ENCODE data around the gene COL18A1. TPM values are rescaled to one million over a fixed set of nuclear protein-coding genes. Genes with fewer than 3 reads are reported as not detected.

The COL18A1 gene
- total RNA-seq, 3 donors from 2014 or later (not counting 1 experiment from before 2014, with no cell fraction given) = 12.3 to 22.3 (median 12.7) TPM

DNA sequence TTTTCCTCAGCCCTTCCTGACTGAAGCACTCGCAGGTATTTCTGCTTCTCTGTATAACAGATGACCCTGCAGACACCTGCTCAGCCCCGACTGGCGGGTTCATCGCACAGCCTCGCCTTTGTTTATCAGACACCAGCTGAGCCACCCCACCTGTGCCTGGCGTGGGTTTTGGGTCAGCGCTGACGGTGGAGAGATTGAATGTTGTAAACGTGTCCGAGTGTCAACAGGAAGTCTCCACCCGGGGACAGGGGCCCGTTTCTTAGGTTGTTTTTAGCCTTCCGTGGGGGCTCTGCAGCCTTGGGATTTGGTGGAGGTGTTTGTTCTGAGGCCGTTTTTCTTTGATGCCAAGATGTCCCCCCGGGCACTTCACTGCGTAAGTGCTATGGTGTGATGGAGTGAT lies 60.1 kb downstream of the COL18A1 start:
- no peak for DNase-seq
- Mint-ChIP-seq H3K4me3 (no peak overlapping the region), H3K9me3 (no peaks in the 10 kb centered on the region), H3K4me1 (no peaks in the 10 kb centered on the region), H3K27me3 (ENCODE audit: low read depth in 2 of 2) (peaks cover 3 to 11% of the 10 kb centered on the region in 2 donors), H3K36me3 (no peaks in the 10 kb centered on the region), H3K27ac (no peak overlapping the region)
- Histone ChIP-seq H3K4me1 (ENCODE audit: control insufficient read depth, insufficient read depth, low read length) (no peaks in the 10 kb centered on the region), H3K27ac (ENCODE audit: low read length) (no peak overlapping the region), H3K9me3 (ENCODE audit: control insufficient read depth, insufficient read depth, low read length) (no peaks in the 10 kb centered on the region), H3K27me3 (ENCODE audit: control insufficient read depth, insufficient read depth, low read length) (no peaks in the 10 kb centered on the region), H3K36me3 (ENCODE audit: control insufficient read depth, insufficient read depth, low read length) (no peaks in the 10 kb centered on the region), H3K4me3 (ENCODE audit: low read length) (no peak overlapping the region)
- intact Hi-C loops (cut with micrococcal nuclease) = no loop called here
- TF ChIP-seq, protein P1, sequence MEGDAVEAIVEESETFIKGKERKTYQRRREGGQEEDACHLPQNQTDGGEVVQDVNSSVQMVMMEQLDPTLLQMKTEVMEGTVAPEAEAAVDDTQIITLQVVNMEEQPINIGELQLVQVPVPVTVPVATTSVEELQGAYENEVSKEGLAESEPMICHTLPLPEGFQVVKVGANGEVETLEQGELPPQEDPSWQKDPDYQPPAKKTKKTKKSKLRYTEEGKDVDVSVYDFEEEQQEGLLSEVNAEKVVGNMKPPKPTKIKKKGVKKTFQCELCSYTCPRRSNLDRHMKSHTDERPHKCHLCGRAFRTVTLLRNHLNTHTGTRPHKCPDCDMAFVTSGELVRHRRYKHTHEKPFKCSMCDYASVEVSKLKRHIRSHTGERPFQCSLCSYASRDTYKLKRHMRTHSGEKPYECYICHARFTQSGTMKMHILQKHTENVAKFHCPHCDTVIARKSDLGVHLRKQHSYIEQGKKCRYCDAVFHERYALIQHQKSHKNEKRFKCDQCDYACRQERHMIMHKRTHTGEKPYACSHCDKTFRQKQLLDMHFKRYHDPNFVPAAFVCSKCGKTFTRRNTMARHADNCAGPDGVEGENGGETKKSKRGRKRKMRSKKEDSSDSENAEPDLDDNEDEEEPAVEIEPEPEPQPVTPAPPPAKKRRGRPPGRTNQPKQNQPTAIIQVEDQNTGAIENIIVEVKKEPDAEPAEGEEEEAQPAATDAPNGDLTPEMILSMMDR (IDR thresholded peaks at IDR 0.05) = no peak
- WGBS (ENCODE audit: insufficient coverage) = 45% methylated on average over 16 of the region's 16 CpGs
- ATAC-seq = no peak

DNA sequence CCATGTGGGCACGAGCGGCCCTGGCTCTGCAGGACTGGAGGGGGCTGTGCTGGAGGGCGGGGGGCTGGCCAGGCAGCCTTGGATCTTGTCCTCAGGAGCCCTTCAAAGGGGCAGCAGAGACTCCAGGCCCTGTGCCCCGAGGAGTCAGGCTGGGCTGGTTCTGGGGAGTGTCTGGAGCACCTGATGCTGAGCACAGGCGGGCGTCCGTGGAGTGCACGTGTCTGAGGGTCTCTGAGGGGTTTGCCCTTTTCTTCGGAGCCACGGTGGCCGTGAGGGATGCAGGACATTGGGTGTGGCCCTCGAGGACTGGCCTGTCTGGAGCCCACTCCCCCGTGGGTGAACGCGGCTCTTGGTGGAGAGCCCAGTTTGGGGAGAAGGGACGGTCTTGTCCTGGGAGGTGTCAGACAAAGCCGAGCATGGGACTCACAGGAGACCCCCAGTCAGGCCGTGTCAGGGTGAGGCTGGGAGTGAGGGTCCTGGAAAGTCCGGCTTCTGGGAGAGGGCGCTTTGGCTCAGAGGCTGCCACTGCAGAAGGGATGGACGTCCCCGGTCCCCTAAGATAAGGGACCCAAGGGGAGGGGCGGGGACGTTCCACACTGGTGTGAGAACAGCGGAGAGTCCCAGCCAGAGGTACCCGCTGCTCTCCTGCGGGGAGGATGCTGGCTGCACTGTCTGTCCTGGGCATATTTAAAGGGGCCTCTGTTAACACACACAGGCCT lies 60.8 kb downstream of the COL18A1 start:
- H3K4me3 ChIP-seq (ENCODE audit: low read length) = no peak overlapping the region
- H3K4me3 Mint-ChIP-seq = no peak overlapping the region

GRCh38 chr21:45466330-45467220 lies 61.6 kb downstream of the COL18A1 start:
- no peak overlapping the region for H3K4me3 Mint-ChIP-seq
- no peaks in the 10 kb centered on the region for H3K36me3 Mint-ChIP-seq
- no peak for ATAC-seq
- peaks cover 1 to 11% of the 10 kb centered on the region in 2 donors for H3K27me3 Mint-ChIP-seq (ENCODE audit: low read depth in 2 of 2)
- no peak overlapping the region for H3K27ac ChIP-seq (ENCODE audit: low read length)
- TF ChIP-seq, protein P1 (IDR thresholded peaks at IDR 0.05) = no peak
- H3K4me3 ChIP-seq (ENCODE audit: low read length) = no peak overlapping the region
- no peak overlapping the region for H3K27ac Mint-ChIP-seq
- 87% methylated on average over 30 of the region's 30 CpGs for WGBS (ENCODE audit: insufficient coverage)
- DNase-seq = no peak
- H3K9me3 ChIP-seq (ENCODE audit: control insufficient read depth, insufficient read depth, low read length) = no peaks in the 10 kb centered on the region
- no peaks in the 10 kb centered on the region for H3K4me1 Mint-ChIP-seq
- no peaks in the 10 kb centered on the region for H3K36me3 ChIP-seq (ENCODE audit: control insufficient read depth, insufficient read depth, low read length)
- H3K4me1 ChIP-seq (ENCODE audit: control insufficient read depth, insufficient read depth, low read length) = no peaks in the 10 kb centered on the region
- intact Hi-C loops (cut with micrococcal nuclease) = no loop called here
- H3K27me3 ChIP-seq (ENCODE audit: control insufficient read depth, insufficient read depth, low read length) = no peaks in the 10 kb centered on the region
- no peaks in the 10 kb centered on the region for H3K9me3 Mint-ChIP-seq

More for the DNA sequence above, 60.8 kb downstream of the COL18A1 start:
- Mint-ChIP-seq H3K27ac (no peak overlapping the region), H3K4me1 (no peaks in the 10 kb centered on the region), H3K36me3 (no peaks in the 10 kb centered on the region), H3K27me3 (ENCODE audit: low read depth in 2 of 2) (peaks cover 3 to 11% of the 10 kb centered on the region in 2 donors), H3K9me3 (no peaks in the 10 kb centered on the region)
- no peaks in the 10 kb centered on the region for H3K4me1 ChIP-seq (ENCODE audit: control insufficient read depth, insufficient read depth, low read length)
- ATAC-seq (no peak), DNase-seq (no peak)
- H3K9me3 ChIP-seq (ENCODE audit: control insufficient read depth, insufficient read depth, low read length) = no peaks in the 10 kb centered on the region
- 88% methylated on average over 27 of the region's 27 CpGs for WGBS (ENCODE audit: insufficient coverage)
- H3K27ac ChIP-seq (ENCODE audit: low read length) = no peak overlapping the region
- TF ChIP-seq, protein P1 (IDR thresholded peaks at IDR 0.05) = no peak
- intact Hi-C loops (cut with micrococcal nuclease) = no loop called here
- no peaks in the 10 kb centered on the region for H3K36me3 ChIP-seq (ENCODE audit: control insufficient read depth, insufficient read depth, low read length)
- no peaks in the 10 kb centered on the region for H3K27me3 ChIP-seq (ENCODE audit: control insufficient read depth, insufficient read depth, low read length)
